CD4-positive, alpha-beta T cell (primary cell): ENCODE results near the gene LGR6. TPM values are rescaled to one million over a fixed set of nuclear protein-coding genes. Genes with fewer than 3 reads are reported as not detected.

Source experiments
- ATAC-seq: fragments of 200-7000 bp; cut with Tn5 transposase; one replicate; pipeline ENCODE4 v1.10.0; 2022; ENCODE audit warnings: mild to moderate bottlenecking; ENCODE audit not compliant: poor library complexity
- CTCF ChIA-PET: fragments of 350-600 bp; sonication (Branson Sonifier 250); formaldehyde crosslinking; loops from one replicate; lab custom pipeline; 2021; ENCODE audit warnings: antibody characterized with exemption, inconsistent platforms; lab: Charles Lee
- POLR2A ChIA-PET: fragments of 350-600 bp; sonication (Branson Sonifier 250); formaldehyde crosslinking; loops from one replicate; lab custom pipeline; 2021; ENCODE audit warnings: antibody characterized with exemption, inconsistent platforms; lab: Charles Lee
- DNase-seq, 14 experiments: peaks; one replicate each; pipeline ENCODE4 v3.0.0-alpha.2; 2013 to 2020; ENCODE audit warnings: mixed read lengths in 2 of 14
- H3K27ac ChIP-seq, 2 donors: one replicate each; pipeline versions ENCODE4 v1.5.1 to v1.7.0; 2013; ENCODE audit warnings: low read length in 2 of 2, low read depth in 1 of 2, mild to moderate bottlenecking in 1 of 2
- H3K27me3 ChIP-seq, 2 experiments: 1 replicate in 1 of 2; 2 replicates in 1 of 2; pipeline versions ENCODE4 v1.6.1 to v1.7.0; 2013; ENCODE audit warnings: low read length in 2 of 2, control low read depth in 1 of 2, mild to moderate bottlenecking in 1 of 2, moderate library complexity in 1 of 2; ENCODE audit not compliant: insufficient read depth in 2 of 2, control insufficient read depth in 1 of 2
- H3K36me3 ChIP-seq: one replicate; pipeline ENCODE4 v1.6.1; 2013; ENCODE audit warnings: low read length, control low read depth; ENCODE audit not compliant: insufficient read depth
- H3K4me1 ChIP-seq: one replicate; pipeline ENCODE4 v1.6.1; 2013; ENCODE audit warnings: low read length, control low read depth; ENCODE audit not compliant: insufficient read depth
- H3K4me3 ChIP-seq: one replicate; pipeline ENCODE4 v1.5.1; 2013; ENCODE audit warnings: mild to moderate bottlenecking, low read length, moderate library complexity
- H3K9me3 ChIP-seq, 2 experiments: 1 replicate in 1 of 2; 2 replicates in 1 of 2; pipeline versions ENCODE4 v1.6.1 to v1.7.0; 2013; ENCODE audit warnings: low read length in 2 of 2, mild to moderate bottlenecking in 2 of 2, control low read depth in 1 of 2, moderate library complexity in 1 of 2; ENCODE audit not compliant: control insufficient read depth in 1 of 2, insufficient read depth in 1 of 2
- H3K27ac Mint-ChIP-seq: one replicate; pipeline ENCODE4 v1.8.0; 2020; ENCODE audit warnings: mixed read lengths
- H3K27me3 Mint-ChIP-seq: one replicate; pipeline ENCODE4 v1.8.0; 2021; ENCODE audit warnings: mixed read lengths
- H3K36me3 Mint-ChIP-seq: one replicate; pipeline ENCODE4 v1.8.0; 2021; ENCODE audit warnings: low read depth, mixed read lengths
- H3K4me1 Mint-ChIP-seq: one replicate; pipeline ENCODE4 v1.8.0; 2021; ENCODE audit warnings: low read depth, mixed read lengths
- H3K4me3 Mint-ChIP-seq: one replicate; pipeline ENCODE4 v1.8.0; 2020; ENCODE audit warnings: mild to moderate bottlenecking, mixed read lengths
- H3K9me3 Mint-ChIP-seq: one replicate; pipeline ENCODE4 v1.8.0; 2020; ENCODE audit warnings: mixed read lengths
- CTCF ChIP-seq: fragments of 200-600 bp; IDR thresholded peaks from one replicate; pipeline ENCODE4 v1.8.0; 2022; ENCODE audit warnings: antibody characterized with exemption, mild to moderate bottlenecking
- intact Hi-C, 2 experiments: fragments of 100-400 bp; cut with DNase I in 1 of 2; cut with micrococcal nuclease in 1 of 2; formaldehyde crosslinking; loops; one replicate each; pipeline versions ENCODE4 v1.15.1 to v1.9.0; 2023 to 2025; cut with DNase I, micrococcal nuclease
- total RNA-seq, 174 experiments: library from RNA in 2 of 174; stranded (reverse) in 2 of 174; gene quantifications; one replicate each; pipeline ENCODE4 v1.2.3 and lab custom pipeline; 2021 to 2026

LGR6 gene
- total RNA-seq, 2 experiments from 2014 or later, result 0.19 to 0.45 TPM

- Mint-ChIP-seq H3K4me1 (peaks cover 13% of the 10 kb centered on the region), H3K27me3 (peaks cover 11% of the 10 kb centered on the region), H3K4me3 (no peak overlapping the region), H3K27ac (no peak overlapping the region), H3K9me3 (no peaks in the 10 kb centered on the region), H3K36me3 (no peaks in the 10 kb centered on the region)
- no peaks in the 10 kb centered on the region for H3K9me3 ChIP-seq
- no peak overlapping the region for H3K4me3 ChIP-seq
- intact Hi-C loops, result no loop called here
- no peak for DNase-seq
- ChIA-PET POLR2A (no interaction called here), CTCF (no interaction called here)
- no peak for ATAC-seq
- peaks cover 4% of the 10 kb centered on the region for H3K4me1 ChIP-seq
- no peaks in the 10 kb centered on the region for H3K36me3 ChIP-seq
- no peak overlapping the region for H3K27ac ChIP-seq
- peaks cover 2 to 6% of the 10 kb centered on the region in 2 experiments for H3K27me3 ChIP-seq
- no peak for TF ChIP-seq CTCF
These were observed 30.9 kb downstream of the LGR6 start for GRCh38 chr1:202224453-202224852.

DNA sequence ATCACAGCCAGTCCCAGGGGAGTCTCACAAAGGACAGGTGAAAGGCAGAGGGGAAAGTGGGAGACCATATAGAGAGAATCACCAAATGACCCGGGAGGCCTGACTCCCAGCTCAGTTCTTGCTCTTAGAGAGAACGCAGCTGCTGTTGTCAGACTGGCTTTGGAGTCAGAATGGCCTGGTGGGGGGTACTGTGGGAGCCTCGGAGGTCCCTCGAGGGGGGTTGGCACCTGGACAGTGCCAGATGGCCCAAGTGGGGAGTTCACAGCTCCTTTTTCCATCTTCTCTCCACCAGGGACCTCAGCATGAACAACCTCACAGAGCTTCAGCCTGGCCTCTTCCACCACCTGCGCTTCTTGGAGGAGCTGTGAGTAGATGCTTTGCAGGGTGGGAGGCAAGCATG lies 31.5 kb downstream of the LGR6 start:
- no peaks in the 10 kb centered on the region for H3K9me3 Mint-ChIP-seq
- Histone ChIP-seq H3K4me3 (no peak overlapping the region), H3K9me3 (no peaks in the 10 kb centered on the region), H3K27me3 (peaks cover 2 to 6% of the 10 kb centered on the region in 2 experiments), H3K36me3 (no peaks in the 10 kb centered on the region), H3K4me1 (peaks cover 4% of the 10 kb centered on the region), H3K27ac (no peak overlapping the region)
- ATAC-seq, result no peak
- H3K4me1 Mint-ChIP-seq, result peaks cover 13% of the 10 kb centered on the region
- H3K27ac Mint-ChIP-seq, result no peak overlapping the region
- H3K27me3 Mint-ChIP-seq, result peaks cover 11% of the 10 kb centered on the region
- H3K36me3 Mint-ChIP-seq, result no peaks in the 10 kb centered on the region
- ChIA-PET POLR2A (no interaction called here), CTCF (no interaction called here)
- TF ChIP-seq CTCF, result no peak
- intact Hi-C loops, result no loop called here
- DNase-seq, result no peak
- H3K4me3 Mint-ChIP-seq, result no peak overlapping the region

DNA sequence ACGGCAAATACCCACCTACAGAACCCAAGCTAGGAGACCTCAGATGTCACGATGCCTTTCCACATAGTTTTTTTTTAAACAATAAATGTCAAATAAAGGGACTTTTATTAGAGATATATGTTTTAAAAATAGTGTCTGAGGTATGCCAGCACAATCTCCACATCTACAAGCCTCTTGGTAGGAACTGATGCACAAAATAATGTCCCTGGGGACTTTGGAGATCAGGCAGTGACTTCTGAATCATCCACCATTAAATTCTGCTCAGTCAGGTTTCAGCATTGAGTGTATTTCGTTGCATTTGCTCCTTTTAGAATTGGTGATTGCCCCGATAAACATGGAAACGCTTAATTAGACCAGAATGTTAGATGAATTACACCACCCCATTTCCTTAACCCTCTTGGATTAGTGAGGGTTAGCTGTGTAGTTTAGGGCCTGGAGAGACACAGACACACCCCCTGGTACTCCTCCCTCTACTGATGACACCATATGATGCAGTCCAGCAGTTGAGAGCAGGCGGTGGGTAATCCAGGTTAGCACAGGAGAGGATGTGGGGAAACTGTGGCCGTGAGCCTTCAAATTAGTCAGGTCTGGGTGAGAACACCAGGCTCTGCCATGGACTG lies 33.6 kb downstream of the LGR6 start:
- no peak for ATAC-seq
- no peak overlapping the region for H3K27ac ChIP-seq
- H3K4me3 Mint-ChIP-seq, result no peak overlapping the region
- ChIA-PET POLR2A (no interaction called here), CTCF (no interaction called here)
- H3K4me1 ChIP-seq, result peaks cover 4% of the 10 kb centered on the region
- no peaks in the 10 kb centered on the region for H3K36me3 Mint-ChIP-seq
- H3K27me3 ChIP-seq, result no peaks in the 10 kb centered on the region
- H3K27me3 Mint-ChIP-seq, result no peaks in the 10 kb centered on the region
- H3K27ac Mint-ChIP-seq, result no peak overlapping the region
- DNase-seq, result peak in 1 of 14 experiments; percentile 21
- TF ChIP-seq CTCF, result no peak
- intact Hi-C loops, result no loop called here
- H3K9me3 ChIP-seq, result no peaks in the 10 kb centered on the region
- no peak overlapping the region for H3K4me3 ChIP-seq
- no peaks in the 10 kb centered on the region for H3K9me3 Mint-ChIP-seq
- no peaks in the 10 kb centered on the region for H3K36me3 ChIP-seq
- H3K4me1 Mint-ChIP-seq, result peaks cover 5% of the 10 kb centered on the region
